ENCODE measurements around the gene PHEX.

The PHEX gene

GRCh38 chrX:22237479-22237878, 205.4 kb downstream of the PHEX start:
- no peak overlapping the region for H3K27ac ChIP-seq (ENCODE audit: low read length)
- no peaks in the 10 kb centered on the region for H3K27me3 ChIP-seq (ENCODE audit: low read depth, low read length)
- no peaks in the 10 kb centered on the region for H3K4me1 ChIP-seq (ENCODE audit: low read length)
- no peak overlapping the region for H3K4me2 ChIP-seq (ENCODE audit: low read length)
- H4K20me1 ChIP-seq (ENCODE audit: insufficient read depth, low read length) = no peaks in the 10 kb centered on the region
- H3K9ac ChIP-seq (ENCODE audit: low read length) = no peak overlapping the region
- no peaks in the 10 kb centered on the region for H3K36me3 ChIP-seq (replicated peaks; ENCODE audit: low read depth, low read length)
- no peak overlapping the region for H2AFZ ChIP-seq (ENCODE audit: low read depth, low read length)
- H3K9me3 ChIP-seq (ENCODE audit: insufficient read depth, low read length) = no peaks in the 10 kb centered on the region
- H3K4me3 ChIP-seq (ENCODE audit: low read length) = no peak overlapping the region
- TF ChIP-seq CTCF (IDR thresholded peaks at IDR 0.05; ENCODE audit: low read depth, low read length) (no peak), EZH2phosphoT487 (IDR thresholded peaks at IDR 0.05; ENCODE audit: low read depth) (no peak)
- H3K79me2 ChIP-seq (ENCODE audit: low read length) = no peaks in the 10 kb centered on the region

- no peaks in the 10 kb centered on the region for H3K79me2 ChIP-seq (ENCODE audit: low read length)
- H3K27ac ChIP-seq (ENCODE audit: low read length) = no peak overlapping the region
- H3K4me1 ChIP-seq (ENCODE audit: low read length) = peaks cover 13% of the 10 kb centered on the region
- no peaks in the 10 kb centered on the region for H4K20me1 ChIP-seq (ENCODE audit: insufficient read depth, low read length)
- no peaks in the 10 kb centered on the region for H3K36me3 ChIP-seq (replicated peaks; ENCODE audit: low read depth, low read length)
- H3K9me3 ChIP-seq (ENCODE audit: insufficient read depth, low read length) = no peaks in the 10 kb centered on the region
- H3K4me3 ChIP-seq (ENCODE audit: low read length) = no peak overlapping the region
- no peak overlapping the region for H2AFZ ChIP-seq (ENCODE audit: low read depth, low read length)
- TF ChIP-seq EZH2phosphoT487 (IDR thresholded peaks at IDR 0.05; ENCODE audit: low read depth) (no peak), CTCF (IDR thresholded peaks at IDR 0.05; ENCODE audit: low read depth, low read length) (no peak)
- H3K4me2 ChIP-seq (ENCODE audit: low read length) = no peak overlapping the region
- no peak overlapping the region for H3K9ac ChIP-seq (ENCODE audit: low read length)
- H3K27me3 ChIP-seq (ENCODE audit: low read depth, low read length) = no peaks in the 10 kb centered on the region
Observed at GRCh38 chrX:22246620-22247019, 214.5 kb downstream of the PHEX start.

GRCh38 chrX:22247169-22247568, 215.0 kb downstream of the PHEX start:
- Histone ChIP-seq H3K9ac (ENCODE audit: low read length) (no peak overlapping the region), H3K4me1 (ENCODE audit: low read length) (peaks cover 13% of the 10 kb centered on the region), H3K4me2 (ENCODE audit: low read length) (no peak overlapping the region), H3K4me3 (ENCODE audit: low read length) (no peak overlapping the region), H3K27ac (ENCODE audit: low read length) (no peak overlapping the region), H3K79me2 (ENCODE audit: low read length) (no peaks in the 10 kb centered on the region), H3K36me3 (replicated peaks; ENCODE audit: low read depth, low read length) (no peaks in the 10 kb centered on the region), H3K9me3 (ENCODE audit: insufficient read depth, low read length) (no peaks in the 10 kb centered on the region), H4K20me1 (ENCODE audit: insufficient read depth, low read length) (no peaks in the 10 kb centered on the region), H3K27me3 (ENCODE audit: low read depth, low read length) (no peaks in the 10 kb centered on the region), H2AFZ (ENCODE audit: low read depth, low read length) (no peak overlapping the region)
- TF ChIP-seq EZH2phosphoT487 (IDR thresholded peaks at IDR 0.05; ENCODE audit: low read depth) (no peak), CTCF (IDR thresholded peaks at IDR 0.05; ENCODE audit: low read depth, low read length) (no peak)

GRCh38 chrX:22248401-22248800, 216.3 kb downstream of the PHEX start:
- H3K4me1 ChIP-seq (ENCODE audit: low read length) = peaks cover 13% of the 10 kb centered on the region
- H3K27ac ChIP-seq (ENCODE audit: low read length) = no peak overlapping the region
- peak overlapping the region; percentile 43 for H3K4me2 ChIP-seq (ENCODE audit: low read length)
- H3K9me3 ChIP-seq (ENCODE audit: insufficient read depth, low read length) = no peaks in the 10 kb centered on the region
- TF ChIP-seq EZH2phosphoT487 (IDR thresholded peaks at IDR 0.05; ENCODE audit: low read depth) = no peak
- no peak for TF ChIP-seq CTCF (IDR thresholded peaks at IDR 0.05; ENCODE audit: low read depth, low read length)
- no peak overlapping the region for H3K9ac ChIP-seq (ENCODE audit: low read length)
- H3K27me3 ChIP-seq (ENCODE audit: low read depth, low read length) = no peaks in the 10 kb centered on the region
- no peak overlapping the region for H3K4me3 ChIP-seq (ENCODE audit: low read length)
- H3K36me3 ChIP-seq (replicated peaks; ENCODE audit: low read depth, low read length) = no peaks in the 10 kb centered on the region
- H3K79me2 ChIP-seq (ENCODE audit: low read length) = no peaks in the 10 kb centered on the region
- H2AFZ ChIP-seq (ENCODE audit: low read depth, low read length) = no peak overlapping the region
- no peaks in the 10 kb centered on the region for H4K20me1 ChIP-seq (ENCODE audit: insufficient read depth, low read length)

Data from OCI-LY3 (cell line).